GM06990 (cell line): Measurements from ENCODE around the gene GULP1.

ENCODE experiments used
- DNase-seq: peaks from one replicate; pipeline ENCODE4 v3.0.0-alpha.2; 2011; ENCODE audit not compliant: insufficient read length; ENCODE audit errors: extremely low read depth
- H3K27me3 ChIP-seq: replicated peaks from 2 replicates; pipeline ENCODE4 v1.6.0; 2011; ENCODE audit warnings: low read length; ENCODE audit not compliant: control insufficient read depth, insufficient read depth
- H3K36me3 ChIP-seq: 2 replicates; pipeline ENCODE4 v1.5.1; 2011; ENCODE audit warnings: low read length; ENCODE audit not compliant: control insufficient read depth, insufficient read depth
- H3K4me3 ChIP-seq: replicated peaks from 2 replicates; pipeline ENCODE4 v1.5.1; 2011; ENCODE audit warnings: low read depth, mild to moderate bottlenecking, control low read depth, low read length
- TF ChIP-seq, protein P1 (sequence below): IDR thresholded peaks from 2 replicates; pipeline ENCODE4 v1.5.1; 2011; ENCODE audit warnings: low read length, control low read depth, mild to moderate bottlenecking, inconsistent platforms; ENCODE audit not compliant: insufficient read depth, poor library complexity, severe bottlenecking

Gene GULP1

DNA sequence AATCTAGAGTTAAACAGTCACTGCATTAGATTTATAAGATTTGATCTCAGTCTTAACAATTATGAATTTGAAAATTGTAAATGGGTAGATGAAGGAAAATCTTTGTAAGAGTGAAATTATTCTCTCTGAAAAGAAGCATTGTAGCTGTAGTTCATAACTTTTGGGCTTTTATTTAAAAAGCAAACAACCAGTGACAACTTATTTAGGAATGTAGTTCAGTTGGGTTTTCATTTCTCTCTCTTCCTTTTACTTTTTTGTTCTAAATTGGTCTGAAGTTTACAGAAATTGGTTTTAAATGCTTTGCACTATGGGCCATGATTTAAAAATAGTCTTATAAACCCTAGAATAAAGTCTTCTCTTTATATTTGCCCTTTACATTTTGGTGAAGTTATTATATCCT is 296.6 kb downstream of the GULP1 start:
- Histone ChIP-seq H3K27me3 (no peaks in the 10 kb centered on the region), H3K36me3 (no peaks in the 10 kb centered on the region), H3K4me3 (no peak overlapping the region)
- DNase-seq = no peak
- TF ChIP-seq, protein P1, sequence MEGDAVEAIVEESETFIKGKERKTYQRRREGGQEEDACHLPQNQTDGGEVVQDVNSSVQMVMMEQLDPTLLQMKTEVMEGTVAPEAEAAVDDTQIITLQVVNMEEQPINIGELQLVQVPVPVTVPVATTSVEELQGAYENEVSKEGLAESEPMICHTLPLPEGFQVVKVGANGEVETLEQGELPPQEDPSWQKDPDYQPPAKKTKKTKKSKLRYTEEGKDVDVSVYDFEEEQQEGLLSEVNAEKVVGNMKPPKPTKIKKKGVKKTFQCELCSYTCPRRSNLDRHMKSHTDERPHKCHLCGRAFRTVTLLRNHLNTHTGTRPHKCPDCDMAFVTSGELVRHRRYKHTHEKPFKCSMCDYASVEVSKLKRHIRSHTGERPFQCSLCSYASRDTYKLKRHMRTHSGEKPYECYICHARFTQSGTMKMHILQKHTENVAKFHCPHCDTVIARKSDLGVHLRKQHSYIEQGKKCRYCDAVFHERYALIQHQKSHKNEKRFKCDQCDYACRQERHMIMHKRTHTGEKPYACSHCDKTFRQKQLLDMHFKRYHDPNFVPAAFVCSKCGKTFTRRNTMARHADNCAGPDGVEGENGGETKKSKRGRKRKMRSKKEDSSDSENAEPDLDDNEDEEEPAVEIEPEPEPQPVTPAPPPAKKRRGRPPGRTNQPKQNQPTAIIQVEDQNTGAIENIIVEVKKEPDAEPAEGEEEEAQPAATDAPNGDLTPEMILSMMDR = no peak

DNA sequence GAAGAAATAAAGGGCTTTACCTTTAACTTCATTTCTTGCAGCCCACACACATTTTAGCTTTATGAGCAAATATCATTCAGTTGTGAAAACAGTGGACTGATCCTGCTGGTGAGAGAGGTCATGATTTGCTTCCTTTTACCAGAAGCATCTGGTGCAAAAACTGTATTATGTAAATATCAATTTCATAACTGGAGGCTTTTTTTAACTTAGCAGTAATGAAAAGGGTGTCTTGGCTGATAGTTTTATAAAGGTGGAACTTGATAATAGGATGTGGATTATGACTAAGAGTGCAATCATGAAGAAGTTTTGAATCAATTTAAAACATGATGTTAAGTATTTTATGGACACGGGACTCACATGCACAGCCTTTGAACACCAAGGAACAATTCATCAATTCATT is 304.4 kb downstream of the GULP1 start:
- H3K4me3 ChIP-seq = no peak overlapping the region
- TF ChIP-seq, protein P1 = no peak
- H3K36me3 ChIP-seq = no peaks in the 10 kb centered on the region
- DNase-seq = no peak
- no peaks in the 10 kb centered on the region for H3K27me3 ChIP-seq

GRCh38 chr2:188598551-188598950 is 306.9 kb downstream of the GULP1 start:
- DNase-seq = no peak
- Histone ChIP-seq H3K4me3 (no peak overlapping the region), H3K27me3 (no peaks in the 10 kb centered on the region), H3K36me3 (no peaks in the 10 kb centered on the region)
- TF ChIP-seq, protein P1 = no peak

GRCh38 chr2:188599140-188599539 is 307.5 kb downstream of the GULP1 start:
- H3K27me3 ChIP-seq = no peaks in the 10 kb centered on the region
- TF ChIP-seq, protein P1 = no peak
- DNase-seq = no peak
- no peak overlapping the region for H3K4me3 ChIP-seq
- H3K36me3 ChIP-seq = no peaks in the 10 kb centered on the region

DNA sequence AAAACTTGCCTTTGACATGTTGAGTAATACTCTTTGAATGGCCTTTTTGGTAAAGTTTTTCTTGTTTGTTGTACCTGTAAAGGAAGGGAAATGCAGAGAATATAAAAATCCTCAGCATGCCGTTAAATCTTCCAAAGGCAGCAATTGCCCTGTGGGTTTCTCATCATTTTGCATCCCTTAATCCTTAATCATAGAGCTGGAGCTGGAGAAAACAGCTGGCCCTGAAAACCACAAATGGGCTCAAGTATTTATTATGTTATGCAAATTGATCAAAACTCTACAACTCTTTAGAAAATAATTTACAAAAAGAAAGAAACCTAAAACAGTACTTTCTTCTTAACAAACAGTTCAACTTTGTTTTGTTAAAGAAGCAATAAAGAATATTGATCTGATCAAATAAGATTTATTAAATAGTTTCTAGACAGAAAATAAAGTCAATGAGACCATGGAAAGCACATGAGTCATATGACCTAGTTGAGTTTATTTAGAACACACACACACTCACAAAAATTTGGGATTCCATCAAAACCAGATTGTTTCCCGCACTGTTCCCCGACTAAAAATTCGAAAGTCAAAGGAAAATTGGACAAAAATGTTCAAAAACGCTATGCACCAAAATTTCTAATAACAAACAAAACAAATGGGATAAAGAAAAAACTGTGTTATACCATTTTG is 309.0 kb downstream of the GULP1 start:
- TF ChIP-seq, protein P1 = no peak
- H3K27me3 ChIP-seq = no peaks in the 10 kb centered on the region
- no peak for DNase-seq
- H3K4me3 ChIP-seq = no peak overlapping the region
- no peaks in the 10 kb centered on the region for H3K36me3 ChIP-seq

DNA sequence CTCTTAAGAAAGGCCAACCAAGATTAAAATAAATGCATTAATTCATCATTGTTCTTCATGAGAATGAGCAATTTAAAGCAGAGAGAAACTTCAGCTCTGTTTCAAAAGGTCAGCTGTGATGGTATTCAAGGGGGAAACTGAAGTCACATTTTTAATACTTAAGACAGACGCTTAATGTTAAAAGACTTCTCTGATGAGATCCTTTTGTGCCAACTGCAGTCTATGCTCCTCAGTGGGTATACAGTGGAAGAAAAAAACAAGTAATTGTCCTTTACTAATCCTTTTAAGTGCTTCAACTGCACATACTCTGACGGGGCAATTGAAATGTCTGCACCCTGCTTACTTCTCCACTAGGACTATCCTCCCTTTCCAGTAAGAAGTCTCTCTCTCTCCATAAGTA is 309.7 kb downstream of the GULP1 start:
- TF ChIP-seq, protein P1 = no peak
- no peaks in the 10 kb centered on the region for H3K36me3 ChIP-seq
- no peak overlapping the region for H3K4me3 ChIP-seq
- no peaks in the 10 kb centered on the region for H3K27me3 ChIP-seq
- DNase-seq = no peak
